ENCODE data around the gene ATP6V0C. TPM values are rescaled to one million over a fixed set of nuclear protein-coding genes. Genes with fewer than 3 reads are reported as not detected.

The ATP6V0C gene
- total and polyA plus RNA-seq, 2 of the 13 experiments (the other 11 are each of a cell fraction or from before 2014, with no cell fraction given), result 10.4 to 20.1 TPM

DNA sequence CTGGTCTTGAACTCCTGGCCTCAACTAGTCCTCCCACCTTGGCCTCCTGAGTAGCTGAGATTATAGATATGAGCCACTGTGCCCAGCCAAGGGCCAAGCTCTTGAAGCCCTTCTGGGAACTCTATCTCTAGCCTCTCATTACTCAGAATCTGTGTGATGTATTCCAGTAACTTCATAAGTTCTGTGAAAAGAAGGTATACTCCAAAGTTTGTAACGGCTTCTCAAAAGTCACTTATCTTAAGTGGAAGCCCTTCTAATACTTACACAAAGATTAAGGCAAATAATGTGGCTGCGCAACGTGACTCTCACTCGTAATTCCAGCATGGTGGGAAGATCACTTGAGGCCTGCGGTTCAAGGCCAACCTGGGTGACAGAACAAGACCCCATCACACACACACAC is 19.1 kb upstream of the ATP6V0C start (continued):
- TF ChIP-seq ZNF33A (CRISPR knock-in tag; IDR thresholded peaks at IDR 0.05; ENCODE audit: borderline replicate concordance) (no peak), HNF4G (IDR thresholded peaks at IDR 0.05; ENCODE audit: borderline replicate concordance, low read depth, low read length) (no peak), HNF4G (CRISPR knock-in tag; IDR thresholded peaks at IDR 0.05; ENCODE audit: borderline replicate concordance, low read depth) (no peak), THAP8 (CRISPR knock-in tag; IDR thresholded peaks at IDR 0.05; ENCODE audit: borderline replicate concordance) (no peak), ZNF775 (CRISPR knock-in tag; IDR thresholded peaks at IDR 0.05; ENCODE audit: borderline replicate concordance) (no peak), MTF2 (CRISPR knock-in tag; IDR thresholded peaks at IDR 0.05; ENCODE audit: borderline replicate concordance) (no peak), HNRNPH1 (optimal IDR thresholded peaks at IDR 0.05; ENCODE audit: low read depth, low read length) (no peak), KAT7 (CRISPR knock-in tag; IDR thresholded peaks at IDR 0.05; ENCODE audit: borderline replicate concordance) (no peak), HMG20A (CRISPR knock-in tag; IDR thresholded peaks at IDR 0.05; ENCODE audit: borderline replicate concordance) (no peak), ZBTB43 (CRISPR knock-in tag; conservative IDR thresholded peaks at IDR 0.05) (no peak), ZNF709 (CRISPR knock-in tag; IDR thresholded peaks at IDR 0.05) (no peak)
- TF ChIP-seq, protein P1, sequence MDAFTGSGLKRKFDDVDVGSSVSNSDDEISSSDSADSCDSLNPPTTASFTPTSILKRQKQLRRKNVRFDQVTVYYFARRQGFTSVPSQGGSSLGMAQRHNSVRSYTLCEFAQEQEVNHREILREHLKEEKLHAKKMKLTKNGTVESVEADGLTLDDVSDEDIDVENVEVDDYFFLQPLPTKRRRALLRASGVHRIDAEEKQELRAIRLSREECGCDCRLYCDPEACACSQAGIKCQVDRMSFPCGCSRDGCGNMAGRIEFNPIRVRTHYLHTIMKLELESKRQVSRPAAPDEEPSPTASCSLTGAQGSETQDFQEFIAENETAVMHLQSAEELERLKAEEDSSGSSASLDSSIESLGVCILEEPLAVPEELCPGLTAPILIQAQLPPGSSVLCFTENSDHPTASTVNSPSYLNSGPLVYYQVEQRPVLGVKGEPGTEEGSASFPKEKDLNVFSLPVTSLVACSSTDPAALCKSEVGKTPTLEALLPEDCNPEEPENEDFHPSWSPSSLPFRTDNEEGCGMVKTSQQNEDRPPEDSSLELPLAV (CRISPR knock-in tag; conservative IDR thresholded peaks at IDR 0.05; ENCODE audit: low read depth), result no peak
